NT2/D1 (cell line): Measurements from ENCODE around the gene TCF4.

Experiments used
- DNase-seq: peaks from one replicate; pipeline ENCODE4 v3.0.0-alpha.2; 2011; ENCODE audit warnings: low read depth, low spot score
- H3K27me3 ChIP-seq: 2 replicates; pipeline ENCODE4 v1.6.0; 2011; ENCODE audit warnings: mild to moderate bottlenecking; ENCODE audit not compliant: insufficient read length, insufficient read depth
- H3K36me3 ChIP-seq: 2 replicates; pipeline ENCODE4 v1.6.1; 2011; ENCODE audit warnings: mild to moderate bottlenecking, low read length, mixed read lengths; ENCODE audit not compliant: insufficient read depth, insufficient read length
- H3K4me1 ChIP-seq: 2 replicates; pipeline ENCODE4 v1.5.1; 2011; ENCODE audit not compliant: insufficient read depth, insufficient read length
- H3K4me3 ChIP-seq: 2 replicates; pipeline ENCODE4 v1.5.1; 2011; ENCODE audit warnings: low read depth; ENCODE audit not compliant: insufficient read length
- H3K9ac ChIP-seq: 2 replicates; pipeline ENCODE4 v1.6.0; 2011; ENCODE audit warnings: low read depth; ENCODE audit not compliant: insufficient read length
- H3K9me3 ChIP-seq: 2 replicates; pipeline ENCODE4 v1.5.1; 2011; ENCODE audit warnings: mild to moderate bottlenecking, low read length; ENCODE audit not compliant: insufficient read depth
- SUZ12 ChIP-seq: IDR thresholded peaks from 2 replicates; pipeline ENCODE4 v1.6.1; 2011; ENCODE audit not compliant: insufficient read length, insufficient read depth; ENCODE audit errors: extremely low read depth
- YY1 ChIP-seq: IDR thresholded peaks from 2 replicates; pipeline ENCODE4 v1.6.1; 2011; ENCODE audit not compliant: insufficient read length, insufficient read depth
- ZNF274 ChIP-seq: IDR thresholded peaks from 2 replicates; pipeline ENCODE4 v1.6.1; 2011; ENCODE audit warnings: mild to moderate bottlenecking, low read depth, low read length

TCF4 gene

GRCh38 chr18:55575066-55575465, 12.9 kb downstream of the TCF4 start:
- no peak overlapping the region for H3K9ac ChIP-seq
- TF ChIP-seq YY1 (no peak), ZNF274 (no peak), SUZ12 (no peak)
- no peaks in the 10 kb centered on the region for H3K9me3 ChIP-seq
- DNase-seq = no peak
- H3K4me1 ChIP-seq = peaks cover 2% of the 10 kb centered on the region
- H3K4me3 ChIP-seq = no peak overlapping the region
- H3K36me3 ChIP-seq = peaks cover 3% of the 10 kb centered on the region
- H3K27me3 ChIP-seq = no peaks in the 10 kb centered on the region

DNA sequence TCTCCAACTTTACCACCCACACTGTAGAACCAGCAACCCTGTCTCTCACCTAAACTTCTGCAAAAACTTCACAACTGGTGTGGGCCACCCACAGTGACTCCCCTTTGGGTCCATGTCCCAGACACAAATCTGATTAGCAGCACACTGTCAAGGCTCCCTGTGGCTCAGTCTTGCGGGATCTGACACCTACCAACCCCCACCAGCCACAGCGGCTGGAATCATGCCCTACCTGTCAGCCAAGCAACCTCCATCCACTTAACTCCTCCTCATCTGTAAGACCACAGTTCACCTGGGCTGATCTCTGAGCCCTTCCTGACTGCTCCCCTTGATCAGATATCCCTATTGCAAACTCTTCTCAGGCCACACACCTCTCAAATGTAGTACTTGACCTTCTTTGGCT, 14.6 kb downstream of the TCF4 start:
- TF ChIP-seq ZNF274 = no peak
- no peak for TF ChIP-seq SUZ12
- no peak for TF ChIP-seq YY1
- Histone ChIP-seq H3K4me1 (peaks cover 2% of the 10 kb centered on the region), H3K4me3 (no peak overlapping the region), H3K36me3 (peaks cover 3% of the 10 kb centered on the region), H3K9me3 (no peaks in the 10 kb centered on the region), H3K9ac (no peak overlapping the region), H3K27me3 (no peaks in the 10 kb centered on the region)
- DNase-seq = no peak

DNA sequence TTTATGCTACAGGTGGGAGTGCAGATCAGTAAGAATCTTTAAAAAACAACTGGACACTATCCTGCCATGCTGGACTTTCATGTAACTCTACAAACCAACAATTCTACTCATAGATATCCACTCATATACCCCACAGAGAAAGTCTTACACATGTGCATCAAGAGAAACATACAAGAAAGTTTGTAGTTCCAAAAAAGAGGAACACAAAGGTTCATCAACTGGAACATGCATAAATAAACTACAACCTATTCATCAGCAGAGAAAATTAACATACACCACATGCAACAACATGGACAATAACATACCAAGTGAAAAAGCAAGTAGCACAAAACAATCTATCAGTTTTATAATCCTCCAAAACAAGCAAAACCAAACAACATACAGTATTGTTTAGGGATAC, 17.0 kb downstream of the TCF4 start:
- Histone ChIP-seq H3K36me3 (no peaks in the 10 kb centered on the region), H3K9me3 (no peaks in the 10 kb centered on the region), H3K4me1 (peaks cover 2% of the 10 kb centered on the region), H3K4me3 (no peak overlapping the region), H3K9ac (no peak overlapping the region), H3K27me3 (no peaks in the 10 kb centered on the region)
- DNase-seq = no peak
- TF ChIP-seq SUZ12 = no peak
- TF ChIP-seq ZNF274 = no peak
- no peak for TF ChIP-seq YY1

GRCh38 chr18:55566456-55566935, 21.5 kb downstream of the TCF4 start:
- Histone ChIP-seq H3K27me3 (no peaks in the 10 kb centered on the region), H3K4me3 (no peak overlapping the region), H3K4me1 (no peaks in the 10 kb centered on the region), H3K9ac (no peak overlapping the region), H3K36me3 (no peaks in the 10 kb centered on the region), H3K9me3 (no peaks in the 10 kb centered on the region; the same call in 1 of the 2 replicates)
- TF ChIP-seq SUZ12 = no peak
- no peak for TF ChIP-seq YY1
- no peak for TF ChIP-seq ZNF274
- DNase-seq = no peak

DNA sequence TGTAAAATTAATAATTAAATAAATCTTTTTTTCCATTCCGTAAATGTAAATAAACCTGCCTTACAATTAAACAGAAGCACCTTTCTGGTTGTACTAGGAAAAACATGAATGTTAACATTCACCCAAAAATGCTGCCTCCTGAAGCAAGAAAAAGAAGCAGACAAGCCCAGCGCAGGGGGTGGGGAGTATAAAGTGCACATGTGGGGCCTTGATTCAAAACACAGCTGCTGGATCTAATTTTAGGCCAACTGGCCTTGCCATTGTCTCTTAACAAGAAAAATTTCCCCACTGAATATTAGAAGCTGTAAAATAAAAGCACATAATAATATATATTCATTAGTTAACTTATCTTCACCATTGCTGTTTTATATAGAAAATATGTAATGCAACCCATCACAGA, 28.3 kb downstream of the TCF4 start:
- H3K4me1 ChIP-seq = no peaks in the 10 kb centered on the region
- TF ChIP-seq YY1 (no peak), SUZ12 (no peak), ZNF274 (no peak)
- H3K4me3 ChIP-seq = no peak overlapping the region
- no peaks in the 10 kb centered on the region for H3K27me3 ChIP-seq
- no peak for DNase-seq
- no peak overlapping the region for H3K9ac ChIP-seq
- H3K36me3 ChIP-seq = no peaks in the 10 kb centered on the region
- no peaks in the 10 kb centered on the region; the same call in 1 of the 2 replicates for H3K9me3 ChIP-seq

DNA sequence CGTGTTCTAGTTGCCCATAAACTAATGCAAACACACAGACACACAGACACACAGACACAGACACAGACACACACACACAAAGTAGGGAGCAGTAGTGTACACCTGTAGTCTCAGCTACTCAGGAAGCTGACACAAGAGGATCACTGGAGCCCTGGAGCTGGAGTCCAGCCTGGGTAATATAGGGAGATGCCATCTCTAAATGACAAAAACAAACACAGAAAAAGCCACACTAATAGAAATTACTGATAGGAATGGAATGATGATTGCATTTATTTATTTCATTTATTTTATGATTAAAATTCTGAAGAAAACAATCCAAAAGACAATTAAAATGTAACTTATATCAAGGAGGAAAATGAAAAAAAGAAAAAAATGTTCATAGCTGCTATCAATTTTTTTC, 30.8 kb downstream of the TCF4 start:
- no peaks in the 10 kb centered on the region for H3K36me3 ChIP-seq
- no peak overlapping the region for H3K9ac ChIP-seq
- H3K27me3 ChIP-seq = no peaks in the 10 kb centered on the region
- H3K4me1 ChIP-seq = no peaks in the 10 kb centered on the region
- H3K4me3 ChIP-seq = no peak overlapping the region
- H3K9me3 ChIP-seq = no peaks in the 10 kb centered on the region; the same call in 1 of the 2 replicates
- TF ChIP-seq ZNF274 (no peak), YY1 (no peak), SUZ12 (no peak)
- DNase-seq = no peak

DNA sequence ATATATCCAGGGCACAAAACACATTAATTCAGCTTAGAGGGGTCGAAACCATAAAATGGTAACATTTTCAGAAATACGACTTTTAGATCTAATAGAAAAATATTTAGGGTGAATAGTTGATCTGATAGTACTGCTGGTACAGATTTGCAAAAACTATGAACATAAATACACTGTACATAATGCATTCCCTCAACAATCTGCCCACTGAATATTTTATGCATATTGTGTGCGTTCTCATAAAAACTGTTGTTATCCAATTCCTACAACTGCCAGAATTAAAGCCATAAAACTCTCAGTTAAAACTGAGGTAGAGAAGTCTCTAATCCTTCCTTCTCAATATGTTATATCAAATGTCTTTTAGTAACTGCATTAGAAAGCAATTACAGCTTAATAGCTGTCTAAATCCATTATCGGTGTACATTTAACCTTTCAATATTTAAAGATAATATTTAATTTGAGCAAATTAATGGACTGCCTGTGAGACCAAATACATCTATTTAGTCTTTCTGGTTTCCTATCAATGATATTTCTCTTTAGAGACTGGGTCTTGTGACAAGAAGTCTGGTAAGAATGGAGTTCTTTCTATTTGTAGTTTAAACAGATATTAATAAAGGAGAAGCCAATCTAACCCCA, 32.5 kb downstream of the TCF4 start:
- no peak overlapping the region for H3K4me3 ChIP-seq
- H3K9ac ChIP-seq = no peak overlapping the region
- TF ChIP-seq ZNF274 (no peak), YY1 (no peak), SUZ12 (no peak)
- DNase-seq = no peak
- H3K4me1 ChIP-seq = no peaks in the 10 kb centered on the region
- H3K9me3 ChIP-seq = no peaks in the 10 kb centered on the region
- H3K27me3 ChIP-seq = no peaks in the 10 kb centered on the region
- no peaks in the 10 kb centered on the region for H3K36me3 ChIP-seq
